HG03139 (cell line): Measurements from ENCODE around the gene CACNA1H.
"Not testable (repeated sequence)": the region's sequence is repeated elsewhere in the genome, so short reads cannot be mapped to it uniquely, and the experiment has no call there.

Experiments
- ATAC-seq: cut with Tn5 transposase; IDR thresholded peaks from one replicate; pipeline ENCODE4 v1.9.1; 2021; ENCODE audit not compliant: unreplicated experiment

Gene CACNA1H

DNA sequence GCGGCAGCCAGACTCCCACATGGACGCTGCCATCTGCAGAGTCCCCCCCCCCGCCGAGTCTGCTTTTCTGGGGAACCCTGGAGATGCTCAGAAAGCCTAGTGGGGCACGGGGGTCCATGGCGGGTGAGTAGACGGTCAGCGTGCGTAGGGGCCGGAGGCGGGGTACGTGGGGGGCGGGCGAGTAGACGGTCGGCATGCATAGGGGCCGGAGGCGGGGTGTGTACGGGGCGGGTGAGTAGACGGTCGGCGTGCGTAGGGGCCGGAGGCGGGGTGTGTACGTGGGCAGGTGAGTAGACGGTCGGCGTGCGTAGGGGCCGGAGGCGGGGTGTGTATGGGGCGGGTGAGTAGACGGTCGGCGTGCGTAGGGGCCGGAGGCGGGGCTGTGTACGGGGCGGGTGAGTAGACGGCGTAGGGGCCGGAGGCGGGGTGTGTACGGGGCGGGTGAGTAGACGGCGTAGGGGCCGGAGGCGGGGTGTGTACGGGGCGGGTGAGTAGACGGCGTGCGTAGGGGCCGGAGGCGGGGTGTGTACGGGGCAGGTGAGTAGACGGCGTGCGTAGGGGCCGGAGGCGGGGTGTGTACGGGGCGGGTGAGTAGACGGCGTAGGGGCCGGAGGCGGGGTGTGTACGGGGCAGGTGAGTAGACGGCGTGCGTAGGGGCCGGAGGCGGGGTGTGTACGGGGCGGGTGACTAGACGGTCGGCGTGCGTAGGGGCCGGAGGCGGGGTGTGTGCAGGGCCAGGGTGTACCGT, 32.7 kb downstream of the CACNA1H start:
- not testable (repeated sequence) for ATAC-seq

DNA sequence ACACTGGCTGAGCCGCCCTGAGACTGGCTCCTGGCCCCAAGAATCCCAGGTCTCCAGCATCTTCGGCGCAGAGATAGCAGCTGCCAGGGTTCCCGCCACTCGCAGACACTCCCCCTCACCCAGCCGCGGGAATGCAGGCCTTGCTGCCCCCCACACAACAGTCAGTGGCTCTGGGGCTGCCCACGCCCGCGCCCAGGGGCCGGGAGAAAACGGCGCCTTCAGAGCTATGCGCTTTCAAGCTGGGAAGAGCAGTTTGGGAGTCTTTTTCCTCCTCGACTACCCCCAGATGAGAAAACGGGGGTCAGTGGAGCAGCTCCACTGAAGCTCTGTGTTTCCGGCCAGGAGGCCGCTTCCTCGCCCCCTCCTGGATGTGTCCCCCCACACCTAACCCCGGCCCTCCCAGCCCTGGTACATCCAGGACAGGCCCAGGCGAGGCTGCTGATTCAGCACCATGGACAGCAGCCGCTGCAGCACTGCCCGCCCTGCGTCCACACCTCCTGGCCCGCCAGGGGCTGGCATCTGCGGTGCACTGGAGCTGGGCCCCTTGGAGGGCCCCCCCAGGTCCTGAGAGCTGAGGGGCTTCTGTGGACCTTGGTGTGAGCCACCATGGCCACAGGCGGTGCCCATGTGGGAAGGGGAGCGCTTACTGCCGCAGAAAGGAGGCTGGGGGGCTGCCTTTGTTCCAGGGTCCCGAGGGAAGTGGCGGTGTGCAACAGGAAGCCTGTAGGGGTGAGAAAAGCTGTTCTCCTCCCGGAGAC, 35.7 kb downstream of the CACNA1H start:
- ATAC-seq = no peak

DNA sequence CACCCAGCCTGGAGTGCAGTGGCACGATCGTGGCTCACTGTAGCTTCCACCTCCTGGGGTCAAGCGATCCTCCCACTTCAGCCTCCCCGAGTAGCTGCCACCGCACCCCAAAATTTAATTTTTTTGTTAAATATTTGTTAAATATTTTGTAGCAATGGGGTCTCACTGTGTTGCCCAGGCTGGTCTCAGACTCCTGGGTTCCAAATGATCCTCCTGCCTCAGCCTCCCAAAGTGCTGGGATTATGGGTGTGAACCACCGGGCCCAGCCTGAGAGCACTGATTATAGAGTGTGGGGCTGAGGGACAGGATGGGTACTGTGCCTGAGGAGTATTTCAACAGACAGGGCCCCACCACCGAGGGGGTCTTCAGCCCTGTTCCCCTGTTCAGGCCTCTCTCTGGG, 36.5 kb downstream of the CACNA1H start:
- ATAC-seq = no peak

DNA sequence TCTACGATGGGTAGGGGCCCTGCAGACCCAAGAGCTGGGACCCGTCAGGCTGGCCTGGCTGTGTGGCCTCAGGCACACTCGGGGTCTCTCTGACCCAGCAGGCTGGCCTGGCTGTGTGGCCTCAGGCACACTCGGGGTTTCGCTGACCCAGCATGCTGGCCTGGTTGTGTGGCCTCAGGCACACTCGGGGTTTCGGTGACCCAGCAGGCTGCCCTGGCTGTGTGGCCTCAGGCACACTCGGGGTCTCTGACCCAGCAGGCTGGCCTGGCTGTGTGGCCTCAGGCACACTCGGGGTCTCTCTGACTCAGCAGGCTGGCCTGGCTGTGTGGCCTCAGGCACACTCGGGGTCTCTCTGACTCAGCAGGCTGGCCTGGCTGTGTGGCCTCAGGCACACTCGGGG, 37.9 kb downstream of the CACNA1H start:
- not testable (repeated sequence) for ATAC-seq

DNA sequence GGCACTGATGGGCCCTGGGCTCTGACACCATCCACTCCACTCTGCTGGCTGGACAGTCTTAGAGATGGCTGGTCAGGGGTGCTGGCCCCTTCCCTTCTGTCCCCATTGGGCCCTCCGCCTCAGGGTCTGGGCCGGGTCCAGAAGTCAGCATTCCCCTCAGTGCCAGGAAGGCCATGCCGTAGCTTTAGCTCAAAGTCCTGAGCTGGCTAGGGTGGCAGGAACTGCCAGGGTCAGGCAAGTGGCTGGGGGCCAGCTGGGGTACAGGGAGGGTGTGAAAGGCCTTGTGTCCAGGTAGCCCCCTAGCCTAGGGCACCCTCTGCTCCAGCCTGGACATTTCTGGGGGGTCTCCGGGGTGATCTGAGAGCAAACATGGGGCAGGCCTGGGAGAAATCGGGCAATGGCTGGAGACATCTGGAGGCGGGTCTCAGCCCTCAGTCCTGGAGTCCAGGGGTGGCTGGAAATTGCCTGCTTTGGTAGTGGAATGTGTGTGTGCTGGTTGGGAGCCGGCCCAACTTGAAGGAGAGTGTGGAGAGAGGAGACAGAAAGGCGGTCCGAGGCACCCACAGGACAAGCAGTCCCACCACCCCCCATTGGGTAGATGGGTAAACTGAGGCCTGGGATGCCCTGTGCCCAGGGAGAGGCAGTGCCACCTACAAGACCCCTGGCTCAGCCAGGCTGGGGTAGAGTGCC, 39.6 kb downstream of the CACNA1H start:
- no peak for ATAC-seq

DNA sequence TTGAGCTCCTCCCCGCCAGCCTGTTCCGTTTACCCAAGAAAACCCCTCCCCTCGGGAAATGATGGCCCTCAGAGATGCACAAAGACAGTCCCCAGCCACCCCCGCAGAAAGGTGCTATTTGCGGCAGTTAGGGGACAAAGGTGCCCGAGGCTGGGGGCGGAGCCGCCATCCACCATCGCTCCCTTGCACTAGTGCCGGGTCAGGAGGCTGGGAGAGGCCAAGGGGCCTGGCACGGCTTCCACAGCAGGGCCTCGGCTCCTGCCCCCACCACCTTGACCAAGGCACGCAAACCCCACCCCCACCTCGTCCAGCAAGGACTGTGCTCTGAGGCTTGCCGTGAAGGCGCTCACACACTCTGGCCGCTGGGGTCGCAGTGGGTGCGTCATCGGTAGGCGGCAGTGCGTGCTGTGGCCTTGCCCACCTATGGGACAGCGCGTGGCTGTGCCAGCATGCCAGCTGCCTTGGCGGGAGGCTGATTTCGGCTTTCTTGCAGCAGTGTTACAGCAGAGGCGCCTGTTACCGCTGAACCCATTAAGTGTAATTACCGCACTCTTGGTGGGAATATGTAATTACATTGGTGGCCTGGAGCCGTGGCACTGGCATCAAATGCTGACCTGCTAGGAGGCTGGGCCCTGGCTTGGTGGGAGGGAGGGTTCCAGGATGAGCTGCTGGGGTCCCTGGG, 40.4 kb downstream of the CACNA1H start:
- no peak for ATAC-seq

- ATAC-seq = no peak
These were observed 41.1 kb downstream of the CACNA1H start for GRCh38 chr16:1193825-1194581.

DNA sequence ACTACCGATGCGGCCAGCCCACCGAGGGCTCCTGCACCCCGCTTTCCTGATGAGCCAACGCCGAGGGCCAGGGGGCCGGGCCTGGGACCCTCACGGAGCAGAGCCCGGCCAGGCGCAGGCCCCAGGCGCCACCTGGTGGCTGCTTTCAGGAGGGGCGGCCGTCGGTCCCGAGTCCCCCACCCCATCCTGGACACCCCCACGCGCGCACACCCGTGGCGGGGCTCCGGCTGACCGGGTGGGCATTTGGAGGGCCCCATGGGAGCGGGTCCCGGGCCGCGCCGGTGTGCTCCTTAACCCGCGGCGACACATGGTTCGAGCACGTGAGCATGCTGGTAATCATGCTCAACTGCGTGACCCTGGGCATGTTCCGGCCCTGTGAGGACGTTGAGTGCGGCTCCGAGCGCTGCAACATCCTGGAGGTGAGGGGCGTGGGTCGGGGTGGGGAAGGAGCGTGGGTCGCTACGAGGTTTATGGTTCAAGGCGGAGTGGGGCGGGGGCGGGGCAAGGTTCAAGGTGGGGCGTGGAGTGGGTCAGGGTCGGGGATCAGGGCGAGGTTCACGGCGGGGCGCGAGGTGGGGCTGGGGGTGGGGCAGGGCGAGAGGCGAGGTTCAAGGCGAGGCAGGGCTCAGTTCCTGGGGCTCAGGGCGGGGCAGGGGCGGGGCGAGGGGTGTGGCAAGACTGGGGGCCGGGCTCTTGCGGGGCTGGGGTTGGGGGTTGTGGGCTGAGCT, 41.9 kb downstream of the CACNA1H start:
- no peak for ATAC-seq

DNA sequence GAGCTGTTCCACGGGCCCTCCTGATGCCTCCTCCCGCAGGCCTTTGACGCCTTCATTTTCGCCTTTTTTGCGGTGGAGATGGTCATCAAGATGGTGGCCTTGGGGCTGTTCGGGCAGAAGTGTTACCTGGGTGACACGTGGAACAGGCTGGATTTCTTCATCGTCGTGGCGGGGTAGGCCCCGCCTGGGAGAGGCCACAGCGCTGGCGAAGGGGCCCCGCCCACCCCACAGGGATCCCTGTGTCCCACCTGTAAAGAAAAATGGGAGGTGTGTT, 42.4 kb downstream of the CACNA1H start:
- ATAC-seq = no peak

GRCh38 chr16:1196494-1196893, 43.6 kb downstream of the CACNA1H start:
- ATAC-seq = no peak

DNA sequence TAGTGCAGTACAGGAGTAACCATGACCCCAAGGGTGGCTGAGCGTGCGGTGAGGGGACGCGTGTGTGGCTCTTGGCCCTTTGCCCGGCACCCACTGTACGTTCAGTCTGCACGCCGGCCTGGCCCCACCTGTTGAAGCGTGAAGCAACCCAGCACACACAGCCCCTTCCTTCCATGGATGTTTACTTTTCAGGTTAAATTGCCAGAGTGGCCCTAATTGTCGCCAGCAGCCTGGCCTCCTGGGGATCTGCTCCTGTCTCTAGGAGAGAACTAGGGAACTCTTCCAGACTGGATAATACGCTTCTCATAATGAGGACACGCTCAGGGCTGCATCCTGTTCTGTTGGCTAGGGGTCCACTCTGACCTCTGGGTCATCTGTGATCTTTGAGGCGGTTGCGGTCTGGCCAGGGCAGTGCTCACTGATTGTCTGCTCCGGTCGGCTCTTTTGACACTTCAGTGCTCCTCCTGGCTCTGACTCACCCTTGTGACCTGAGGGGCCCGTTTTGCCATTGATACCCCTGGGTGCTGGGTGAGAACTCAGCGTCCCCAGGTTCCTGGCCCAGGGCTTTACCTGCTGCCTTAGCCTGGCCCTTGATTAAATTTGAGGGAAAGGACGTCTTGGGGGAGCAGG, 44.4 kb downstream of the CACNA1H start:
- ATAC-seq = no peak

- ATAC-seq = no peak
These were observed 45.3 kb downstream of the CACNA1H start for GRCh38 chr16:1198194-1198593.

DNA sequence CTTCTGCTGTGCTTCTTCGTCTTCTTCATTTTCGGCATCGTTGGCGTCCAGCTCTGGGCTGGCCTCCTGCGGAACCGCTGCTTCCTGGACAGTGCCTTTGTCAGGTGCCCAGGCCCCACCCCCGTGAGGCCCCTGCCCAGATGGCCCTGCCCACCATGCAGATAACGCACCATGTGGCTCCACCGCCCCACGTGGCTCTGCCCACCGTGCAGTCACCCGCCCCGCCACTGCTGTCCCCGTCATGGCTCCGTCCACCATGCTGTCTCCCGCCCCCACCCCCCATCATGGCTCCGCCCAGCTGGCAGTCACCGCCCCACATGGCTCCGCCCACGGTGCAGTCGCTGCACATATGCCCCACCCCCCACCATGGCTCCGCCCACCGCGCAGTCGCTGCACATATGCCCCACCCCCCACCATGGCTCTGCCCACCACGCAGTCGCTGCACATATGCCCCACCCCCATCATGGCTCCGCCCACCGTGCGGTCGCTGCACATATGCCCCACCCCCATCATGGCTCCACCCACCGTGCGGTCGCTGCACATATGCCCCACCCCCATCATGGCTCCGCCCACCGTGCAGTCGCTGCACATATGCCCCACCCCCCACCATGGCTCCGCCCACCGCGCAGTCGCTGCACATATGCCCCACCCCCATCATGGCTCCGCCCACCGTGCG, 45.9 kb downstream of the CACNA1H start:
- ATAC-seq = not testable (repeated sequence)

DNA sequence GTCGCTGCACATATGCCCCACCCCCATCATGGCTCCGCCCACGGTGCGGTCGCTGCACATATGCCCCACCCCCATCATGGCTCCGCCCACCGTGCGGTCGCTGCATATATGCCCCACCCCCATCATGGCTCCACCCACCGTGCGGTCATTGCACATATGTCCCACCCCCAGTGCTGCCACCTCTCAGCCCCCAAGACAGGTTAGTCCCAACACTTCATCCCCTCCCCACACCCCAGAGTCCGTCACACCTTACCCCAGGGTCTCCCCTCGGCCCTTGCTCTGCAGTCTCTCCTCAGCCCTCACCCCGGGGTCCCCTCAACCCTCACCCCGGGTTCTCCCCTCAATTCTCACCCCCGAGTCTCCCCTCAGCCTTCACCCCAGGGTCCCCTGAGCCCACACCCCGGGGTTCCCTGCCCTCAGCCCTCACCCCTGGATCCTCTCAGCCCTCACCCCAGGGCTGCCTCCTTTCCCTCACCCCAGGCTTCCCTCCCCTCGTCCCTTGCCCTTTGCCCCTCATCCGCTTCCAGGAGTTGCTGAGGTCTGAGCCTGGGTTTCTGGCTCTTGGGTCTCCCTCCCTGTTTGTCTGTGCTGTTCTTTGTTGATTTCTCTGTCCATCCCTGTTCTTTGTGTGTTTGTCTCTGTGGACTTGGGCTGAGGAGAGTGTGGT, 46.6 kb downstream of the CACNA1H start:
- no peak for ATAC-seq

DNA sequence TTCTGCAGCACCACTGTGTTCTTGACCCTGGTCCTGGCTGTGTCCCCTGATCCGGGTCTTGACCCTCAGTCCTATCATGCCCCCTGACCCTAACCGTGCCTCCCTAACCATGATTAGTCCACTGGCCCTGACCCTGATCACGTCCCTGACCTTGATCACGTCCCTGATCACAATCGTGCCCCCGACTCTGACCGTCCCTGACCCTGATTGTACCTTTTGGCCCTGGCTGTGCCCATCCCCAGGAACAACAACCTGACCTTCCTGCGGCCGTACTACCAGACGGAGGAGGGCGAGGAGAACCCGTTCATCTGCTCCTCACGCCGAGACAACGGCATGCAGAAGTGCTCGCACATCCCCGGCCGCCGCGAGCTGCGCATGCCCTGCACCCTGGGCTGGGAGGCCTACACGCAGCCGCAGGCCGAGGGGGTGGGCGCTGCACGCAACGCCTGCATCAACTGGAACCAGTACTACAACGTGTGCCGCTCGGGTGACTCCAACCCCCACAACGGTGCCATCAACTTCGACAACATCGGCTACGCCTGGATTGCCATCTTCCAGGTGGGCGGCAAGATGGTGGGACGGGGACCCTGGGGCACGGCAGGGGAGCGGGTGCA, 47.2 kb downstream of the CACNA1H start:
- no peak for ATAC-seq

DNA sequence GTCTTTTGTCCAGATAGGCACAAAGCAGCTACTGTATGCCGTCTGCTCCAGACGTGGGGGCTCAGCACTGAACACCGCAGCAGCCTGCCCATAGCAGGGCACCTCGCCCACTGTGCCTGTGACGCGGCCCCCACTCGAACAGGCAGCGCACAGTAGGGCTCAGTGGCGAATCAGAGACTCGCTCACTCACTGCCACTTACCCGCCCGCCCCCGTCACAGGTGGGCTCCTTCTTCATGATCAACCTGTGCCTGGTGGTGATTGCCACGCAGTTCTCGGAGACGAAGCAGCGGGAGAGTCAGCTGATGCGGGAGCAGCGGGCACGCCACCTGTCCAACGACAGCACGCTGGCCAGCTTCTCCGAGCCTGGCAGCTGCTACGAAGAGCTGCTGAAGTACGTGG, 48.5 kb downstream of the CACNA1H start:
- ATAC-seq = no peak

- ATAC-seq = no peak
These were observed 49.4 kb downstream of the CACNA1H start for GRCh38 chr16:1202274-1202673.

- ATAC-seq = no peak
These were observed 52.0 kb downstream of the CACNA1H start for GRCh38 chr16:1204933-1205332.
